DND-41 (cell line): ENCODE results near the gene MACROD2.

Experiments
- ATAC-seq: fragments of 200-7000 bp; cut with Tn5 transposase; 3 replicates; pipeline ENCODE4 v1.9.1; 2021; ENCODE audit warnings: low read depth; ENCODE audit not compliant: insufficient read depth
- DNase-seq: peaks from one replicate; pipeline ENCODE4 v3.0.0-alpha.2; 2020
- H2AFZ ChIP-seq: 2 replicates; pipeline ENCODE4 v1.6.0; 2012; ENCODE audit warnings: low read depth, low read length
- H3K27ac ChIP-seq: 2 replicates; pipeline ENCODE4 v1.5.1; 2012; ENCODE audit warnings: low read length, inconsistent platforms
- H3K27me3 ChIP-seq: fragments of 200-600 bp; sonication (generic); 2 replicates; pipeline ENCODE4 v1.6.0; 2012; ENCODE audit warnings: low read length, mild to moderate bottlenecking, inconsistent platforms; ENCODE audit not compliant: insufficient read depth, poor library complexity
- H3K36me3 ChIP-seq: 2 replicates; pipeline ENCODE4 v1.5.1; 2012; ENCODE audit warnings: low read length, inconsistent platforms; ENCODE audit not compliant: insufficient read depth
- H3K4me1 ChIP-seq: 2 replicates; pipeline ENCODE4 v1.5.1; 2012; ENCODE audit warnings: mild to moderate bottlenecking, low read length; ENCODE audit not compliant: insufficient read depth
- H3K4me2 ChIP-seq: 2 replicates; pipeline ENCODE4 v1.6.0; 2012; ENCODE audit warnings: mild to moderate bottlenecking, moderate library complexity, low read length, inconsistent platforms; ENCODE audit not compliant: insufficient read depth
- H3K4me3 ChIP-seq, 2 experiments: fragments of 200-600 bp in 1 of 2; shearing (Covaris generic) in 1 of 2; 2 replicates each; pipeline ENCODE4 v1.5.1; 2012 to 2016; ENCODE audit warnings: inconsistent platforms in 2 of 2, low read length in 2 of 2, mild to moderate bottlenecking in 2 of 2, low read depth in 1 of 2, moderate library complexity in 1 of 2
- H3K79me2 ChIP-seq: 2 replicates; pipeline ENCODE4 v1.6.0; 2012; ENCODE audit warnings: low read length, inconsistent platforms; ENCODE audit not compliant: insufficient read depth
- H3K9ac ChIP-seq: 2 replicates; pipeline ENCODE4 v1.6.0; 2012; ENCODE audit warnings: low read depth, mild to moderate bottlenecking, inconsistent platforms, low read length, moderate library complexity
- H3K9me3 ChIP-seq: 2 replicates; pipeline ENCODE4 v1.5.1; 2012; ENCODE audit warnings: low read length, moderate library complexity, mild to moderate bottlenecking, inconsistent platforms; ENCODE audit not compliant: insufficient read depth, severe bottlenecking
- H4K20me1 ChIP-seq: 2 replicates; pipeline ENCODE4 v1.6.0; 2012; ENCODE audit warnings: low read length; ENCODE audit not compliant: insufficient read depth
- EZH2 ChIP-seq: IDR thresholded peaks from 3 replicates; pipeline ENCODE4 v1.6.1; 2012; ENCODE audit warnings: borderline replicate concordance, low read depth, mild to moderate bottlenecking, moderate library complexity, low read length, inconsistent platforms; ENCODE audit not compliant: severe bottlenecking
- TF ChIP-seq, protein P1 (sequence below): IDR thresholded peaks from 2 replicates; pipeline ENCODE4 v1.5.1; 2012; ENCODE audit warnings: borderline replicate concordance, low read length, moderate library complexity, mild to moderate bottlenecking; ENCODE audit not compliant: poor library complexity, severe bottlenecking; ENCODE audit errors: extremely low read depth

The MACROD2 gene

DNA sequence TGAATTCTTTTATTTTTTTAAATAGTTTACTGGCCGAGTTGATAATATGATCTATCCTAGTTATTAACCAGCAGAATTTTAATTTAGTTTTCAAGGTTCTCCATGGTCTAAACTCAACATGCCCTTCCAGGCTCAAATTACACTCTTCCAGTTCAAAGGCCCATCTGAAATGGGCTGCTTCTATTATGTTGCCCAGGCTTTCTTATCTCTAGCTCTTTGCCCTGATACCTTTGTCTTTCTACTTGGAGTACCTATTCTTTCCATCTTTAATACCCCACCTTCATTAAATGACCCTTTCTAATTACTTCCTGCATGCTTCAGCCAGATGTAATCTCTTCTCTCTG lies 883.3 kb downstream of the MACROD2 start:
- Histone ChIP-seq H3K27me3 (no peaks in the 10 kb centered on the region), H3K9ac (no peak overlapping the region), H3K79me2 (no peaks in the 10 kb centered on the region), H2AFZ (no peak overlapping the region), H3K4me1 (no peaks in the 10 kb centered on the region), H3K36me3 (no peaks in the 10 kb centered on the region), H3K9me3 (no peaks in the 10 kb centered on the region), H3K4me2 (no peak overlapping the region), H4K20me1 (no peaks in the 10 kb centered on the region), H3K27ac (no peak overlapping the region), H3K4me3 (no peak overlapping the region)
- DNase-seq (no peak), ATAC-seq (no peak)
- TF ChIP-seq, protein P1, sequence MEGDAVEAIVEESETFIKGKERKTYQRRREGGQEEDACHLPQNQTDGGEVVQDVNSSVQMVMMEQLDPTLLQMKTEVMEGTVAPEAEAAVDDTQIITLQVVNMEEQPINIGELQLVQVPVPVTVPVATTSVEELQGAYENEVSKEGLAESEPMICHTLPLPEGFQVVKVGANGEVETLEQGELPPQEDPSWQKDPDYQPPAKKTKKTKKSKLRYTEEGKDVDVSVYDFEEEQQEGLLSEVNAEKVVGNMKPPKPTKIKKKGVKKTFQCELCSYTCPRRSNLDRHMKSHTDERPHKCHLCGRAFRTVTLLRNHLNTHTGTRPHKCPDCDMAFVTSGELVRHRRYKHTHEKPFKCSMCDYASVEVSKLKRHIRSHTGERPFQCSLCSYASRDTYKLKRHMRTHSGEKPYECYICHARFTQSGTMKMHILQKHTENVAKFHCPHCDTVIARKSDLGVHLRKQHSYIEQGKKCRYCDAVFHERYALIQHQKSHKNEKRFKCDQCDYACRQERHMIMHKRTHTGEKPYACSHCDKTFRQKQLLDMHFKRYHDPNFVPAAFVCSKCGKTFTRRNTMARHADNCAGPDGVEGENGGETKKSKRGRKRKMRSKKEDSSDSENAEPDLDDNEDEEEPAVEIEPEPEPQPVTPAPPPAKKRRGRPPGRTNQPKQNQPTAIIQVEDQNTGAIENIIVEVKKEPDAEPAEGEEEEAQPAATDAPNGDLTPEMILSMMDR: no peak
- TF ChIP-seq EZH2: no peak

DNA sequence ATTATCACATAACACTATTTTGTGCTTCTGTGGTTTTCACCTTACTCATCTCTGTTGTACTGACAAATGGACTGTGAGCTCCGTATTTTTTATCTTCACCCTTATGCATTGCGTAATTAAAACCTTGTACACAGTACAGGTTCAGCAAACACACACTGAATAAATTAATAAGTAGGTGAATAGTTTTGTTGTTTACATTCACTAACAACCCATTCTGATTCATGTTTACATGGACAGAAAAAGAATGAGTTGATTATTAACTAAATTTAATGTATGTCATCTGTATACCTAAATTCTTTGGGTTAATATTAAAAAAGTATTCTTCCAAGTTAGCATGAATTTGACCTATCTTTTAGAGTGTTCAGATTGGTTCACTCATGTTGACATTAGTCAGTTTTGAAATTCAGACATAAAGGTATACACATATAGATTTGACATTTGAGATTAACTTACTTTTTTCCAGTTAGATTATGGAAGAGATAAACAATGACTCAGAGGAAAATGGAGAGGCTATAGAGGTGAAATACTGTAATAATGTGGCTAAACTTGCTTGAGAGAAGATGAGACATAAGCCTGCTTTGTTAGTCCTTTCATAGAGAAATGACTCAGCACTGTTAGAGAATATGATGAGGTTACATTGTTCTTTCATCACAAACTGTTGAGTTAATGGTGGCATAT lies 883.8 kb downstream of the MACROD2 start:
- TF ChIP-seq, protein P1: no peak
- TF ChIP-seq EZH2: no peak
- H3K4me2 ChIP-seq: no peak overlapping the region
- ATAC-seq: peak; percentile 52; the same call in 1 of the 3 replicates
- H3K4me3 ChIP-seq: no peak overlapping the region
- H3K9me3 ChIP-seq: no peaks in the 10 kb centered on the region
- no peaks in the 10 kb centered on the region for H4K20me1 ChIP-seq
- H3K27me3 ChIP-seq: no peaks in the 10 kb centered on the region
- H3K9ac ChIP-seq: no peak overlapping the region
- no peaks in the 10 kb centered on the region for H3K79me2 ChIP-seq
- DNase-seq: no peak
- H3K36me3 ChIP-seq: no peaks in the 10 kb centered on the region
- no peaks in the 10 kb centered on the region for H3K4me1 ChIP-seq
- no peak overlapping the region for H3K27ac ChIP-seq
- H2AFZ ChIP-seq: no peak overlapping the region

DNA sequence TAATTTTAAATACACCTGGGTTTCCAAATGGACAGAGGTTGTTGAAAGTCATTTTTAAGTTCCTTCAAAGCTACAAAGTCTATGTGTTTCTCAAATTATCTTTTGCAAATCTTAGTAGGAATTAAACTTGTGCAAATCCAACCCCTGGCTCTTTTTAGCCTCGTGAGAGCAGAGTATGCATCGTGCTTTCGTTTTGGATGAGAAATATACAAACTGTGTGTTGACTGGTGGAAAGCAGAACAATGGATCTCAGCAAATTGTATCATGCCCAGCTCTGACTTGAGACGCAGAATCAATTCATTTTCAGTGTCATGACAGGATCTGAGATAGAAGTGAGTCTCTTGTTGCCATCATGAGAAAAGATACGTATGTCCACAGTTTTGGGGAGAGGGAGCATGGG lies 884.5 kb downstream of the MACROD2 start:
- Histone ChIP-seq H3K4me1 (no peaks in the 10 kb centered on the region), H3K9ac (no peak overlapping the region), H3K4me2 (no peak overlapping the region), H3K79me2 (no peaks in the 10 kb centered on the region), H3K36me3 (no peaks in the 10 kb centered on the region), H2AFZ (no peak overlapping the region), H3K27ac (no peak overlapping the region), H3K9me3 (no peaks in the 10 kb centered on the region), H3K4me3 (no peak overlapping the region), H3K27me3 (no peaks in the 10 kb centered on the region), H4K20me1 (no peaks in the 10 kb centered on the region)
- DNase-seq: no peak
- ATAC-seq: no peak
- TF ChIP-seq EZH2: no peak
- TF ChIP-seq, protein P1: no peak

DNA sequence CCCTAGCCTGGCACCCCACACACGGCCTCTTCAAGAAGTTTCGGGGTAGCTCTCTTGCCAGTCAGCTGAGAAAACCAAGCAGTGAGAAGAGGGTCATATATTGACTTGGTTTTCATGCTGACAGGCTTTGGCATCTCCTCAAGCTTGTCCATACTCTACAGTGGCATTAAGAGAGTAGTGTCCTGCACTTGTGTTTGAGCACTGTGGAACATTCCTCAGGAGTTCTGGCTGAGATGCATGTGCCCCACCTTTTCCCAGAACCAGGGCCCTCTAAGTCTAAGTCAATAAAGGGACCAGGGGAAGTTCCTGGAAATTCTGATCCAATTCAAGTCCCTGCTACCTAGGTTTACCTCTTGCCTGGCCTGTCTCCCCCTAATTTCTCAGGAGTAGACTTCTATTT lies 886.2 kb downstream of the MACROD2 start:
- no peak for TF ChIP-seq EZH2
- Histone ChIP-seq H3K9me3 (no peaks in the 10 kb centered on the region), H3K79me2 (no peaks in the 10 kb centered on the region), H3K36me3 (no peaks in the 10 kb centered on the region), H3K27me3 (no peaks in the 10 kb centered on the region), H2AFZ (no peak overlapping the region), H3K27ac (no peak overlapping the region), H3K4me3 (no peak overlapping the region), H3K4me2 (no peak overlapping the region), H4K20me1 (no peaks in the 10 kb centered on the region), H3K4me1 (no peaks in the 10 kb centered on the region), H3K9ac (no peak overlapping the region)
- ATAC-seq (no peak), DNase-seq (no peak)
